ENCODE measurements around the gene TEKT2.

Gene TEKT2

DNA sequence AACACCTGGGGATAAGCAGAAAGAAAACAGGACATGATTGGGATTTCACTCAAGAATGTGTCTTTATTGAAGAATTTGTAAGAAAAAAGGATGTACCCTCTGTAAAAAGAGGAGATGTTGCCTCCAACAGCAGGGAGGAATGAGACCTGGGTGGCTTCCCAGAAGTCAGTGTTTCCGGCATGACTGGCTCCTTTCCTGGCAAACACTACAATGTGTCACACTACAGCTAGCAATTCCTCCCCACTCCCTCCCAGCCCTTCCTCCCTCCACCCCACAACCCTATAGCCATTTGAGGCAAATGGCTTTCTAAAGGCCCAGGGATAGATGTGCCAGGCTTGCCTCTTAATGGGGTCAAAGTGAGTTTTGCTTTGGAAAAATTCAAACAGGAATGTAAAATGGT is 52.6 kb downstream of the TEKT2 start:
- DNase-seq (ENCODE audit: low read depth) = peak; percentile 92
- no peak overlapping the region for H3K4me3 ChIP-seq (ENCODE audit: low read length)
- TF ChIP-seq CTCF (conservative IDR thresholded peaks at IDR 0.05; ENCODE audit: low read length) = no peak

GRCh38 chr1:36137226-36137625 is 53.3 kb downstream of the TEKT2 start:
- DNase-seq (ENCODE audit: low read depth) = no peak

GRCh38 chr1:36137776-36138175 is 53.9 kb downstream of the TEKT2 start:
- TF ChIP-seq CTCF (conservative IDR thresholded peaks at IDR 0.05; ENCODE audit: low read length) = no peak
- no peak for DNase-seq (ENCODE audit: low read depth)
- H3K4me3 ChIP-seq (ENCODE audit: low read length) = no peak overlapping the region

More at GRCh38 chr1:36137226-36137625, 53.3 kb downstream of the TEKT2 start:
- no peak overlapping the region for H3K4me3 ChIP-seq (ENCODE audit: low read length)
- no peak for TF ChIP-seq CTCF (conservative IDR thresholded peaks at IDR 0.05; ENCODE audit: low read length)

Measured in AG10803 (cell line).